ENCODE data around the gene E2F1.

E2F1 gene

GRCh38 chr20:33687370-33687915 lies 1.3 kb upstream of the E2F1 start:
- DNase-seq (ENCODE audit: low spot score), result no peak

GRCh38 chr20:33686984-33687366 lies 790 bp upstream of the E2F1 start:
- DNase-seq (ENCODE audit: low spot score), result no peak

GRCh38 chr20:33685328-33686099 lies 671 bp downstream of the E2F1 start:
- DNase-seq (ENCODE audit: low spot score), result no peak

GRCh38 chr20:33684533-33685327 lies 1.5 kb downstream of the E2F1 start:
- no peak for DNase-seq (ENCODE audit: low spot score)

- no peak for DNase-seq (ENCODE audit: low spot score)
Measured at GRCh38 chr20:33681728-33682353, 4.3 kb downstream of the E2F1 start.

GRCh38 chr20:33681288-33681687 lies 4.9 kb downstream of the E2F1 start:
- no peak for DNase-seq (ENCODE audit: low spot score)

- DNase-seq (ENCODE audit: low spot score), result no peak
Measured at GRCh38 chr20:33680686-33681085, 5.5 kb downstream of the E2F1 start.

- DNase-seq (ENCODE audit: low spot score), result no peak
Measured at GRCh38 chr20:33679758-33680485, 6.3 kb downstream of the E2F1 start.

- DNase-seq (ENCODE audit: low spot score), result no peak
Measured at GRCh38 chr20:33677991-33678702, 8.0 kb downstream of the E2F1 start.

GRCh38 chr20:33676652-33677645 lies 9.2 kb downstream of the E2F1 start:
- no peak for DNase-seq (ENCODE audit: low spot score)

GRCh38 chr20:33676121-33676520 lies 10.1 kb downstream of the E2F1 start:
- no peak for DNase-seq (ENCODE audit: low spot score)

- no peak for DNase-seq (ENCODE audit: low spot score)
Measured at GRCh38 chr20:33675136-33675959, 10.8 kb downstream of the E2F1 start.

GRCh38 chr20:33674294-33675135 lies 11.7 kb downstream of the E2F1 start, which contains the start of gene NECAB3:
Gene NECAB3, minus strand, starts transcription at chr20:33674428. Its CDS starts 76 bp downstream, at chr20:33674352.
- DNase-seq (ENCODE audit: low spot score), result peak; percentile 85

- no peak for DNase-seq (ENCODE audit: low spot score)
Measured at GRCh38 chr20:33673410-33674293, 12.5 kb downstream of the E2F1 start.

- DNase-seq (ENCODE audit: low spot score), result no peak
Measured at GRCh38 chr20:33673114-33673409, 13.1 kb downstream of the E2F1 start.

GRCh38 chr20:33672426-33673113 lies 13.6 kb downstream of the E2F1 start:
- DNase-seq (ENCODE audit: low spot score), result no peak

Data from putamen (tissue), 1 donor.